Glutamatergic neuron (in vitro differentiated cells): ENCODE measurements around the gene WNT5A. TPM values are rescaled to one million over a fixed set of nuclear protein-coding genes. Genes with fewer than 3 reads are reported as not detected.

Experiments
- DNase-seq: peaks from one replicate; pipeline ENCODE4 v3.0.0; 2022
- H3K27ac Mint-ChIP-seq: one replicate; pipeline ENCODE4 v1.8.0; 2020; ENCODE audit warnings: mild to moderate bottlenecking, mixed read lengths, inconsistent platforms; ENCODE audit not compliant: unreplicated experiment
- H3K27me3 Mint-ChIP-seq: one replicate; pipeline ENCODE4 v1.8.0; 2020; ENCODE audit warnings: mild to moderate bottlenecking, moderate library complexity, mixed read lengths, inconsistent platforms; ENCODE audit not compliant: unreplicated experiment
- H3K36me3 Mint-ChIP-seq: one replicate; pipeline ENCODE4 v1.8.0; 2020; ENCODE audit warnings: mild to moderate bottlenecking, mixed read lengths, inconsistent platforms; ENCODE audit not compliant: unreplicated experiment
- H3K4me1 Mint-ChIP-seq: one replicate; pipeline ENCODE4 v1.8.0; 2020; ENCODE audit warnings: mild to moderate bottlenecking, low read depth, mixed read lengths, inconsistent platforms; ENCODE audit not compliant: unreplicated experiment
- H3K4me3 Mint-ChIP-seq: one replicate; pipeline ENCODE4 v1.8.0; 2020; ENCODE audit warnings: mild to moderate bottlenecking, mixed read lengths, inconsistent platforms; ENCODE audit not compliant: unreplicated experiment
- H3K9me3 Mint-ChIP-seq: one replicate; pipeline ENCODE4 v1.8.0; 2020; ENCODE audit warnings: mild to moderate bottlenecking, moderate library complexity, mixed read lengths, inconsistent platforms; ENCODE audit not compliant: unreplicated experiment
- total RNA-seq: library from RNA; stranded (reverse); fragmentation: NEBNext Ultra II Directional; extraction: Animal tissue kit (Norgen Biotek cat#: 25700); gene quantifications from one replicate; pipeline ENCODE4 v1.2.1, GENCODE V29; 2021; ENCODE audit not compliant: unreplicated experiment
- TF ChIP-seq, protein P1 (sequence below): fragments of 200-600 bp; sonication (generic); IDR thresholded peaks from one replicate; pipeline ENCODE4 v1.5.0; 2021; ENCODE audit not compliant: partially characterized antibody, unreplicated experiment

The WNT5A gene
- total RNA-seq, 1 donor from 2014 or later: 0.76 TPM

DNA sequence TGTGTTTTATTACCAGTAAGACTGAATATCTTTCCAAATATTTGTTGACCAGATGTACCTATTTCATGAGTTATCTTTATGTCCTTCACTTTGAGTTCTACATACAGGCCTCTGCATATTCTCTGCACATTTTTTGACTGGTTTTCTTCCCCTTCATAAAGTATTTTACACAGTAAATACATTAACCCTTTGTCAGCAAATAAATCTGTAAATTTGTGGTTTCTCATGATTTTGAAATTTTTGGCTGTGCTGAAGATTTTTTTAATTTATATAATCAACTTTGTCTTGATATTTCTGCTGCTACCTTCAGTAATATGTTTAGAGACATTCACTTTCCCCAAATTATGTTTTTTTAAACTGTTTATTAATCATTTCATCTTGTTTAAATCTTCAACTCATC lies 50.5 kb downstream of the WNT5A start:
- Mint-ChIP-seq H3K9me3 (no peaks in the 10 kb centered on the region), H3K27me3 (no peaks in the 10 kb centered on the region), H3K4me3 (no peak overlapping the region), H3K4me1 (no peaks in the 10 kb centered on the region), H3K36me3 (no peaks in the 10 kb centered on the region), H3K27ac (no peak overlapping the region)
- DNase-seq: no peak
- TF ChIP-seq, protein P1, sequence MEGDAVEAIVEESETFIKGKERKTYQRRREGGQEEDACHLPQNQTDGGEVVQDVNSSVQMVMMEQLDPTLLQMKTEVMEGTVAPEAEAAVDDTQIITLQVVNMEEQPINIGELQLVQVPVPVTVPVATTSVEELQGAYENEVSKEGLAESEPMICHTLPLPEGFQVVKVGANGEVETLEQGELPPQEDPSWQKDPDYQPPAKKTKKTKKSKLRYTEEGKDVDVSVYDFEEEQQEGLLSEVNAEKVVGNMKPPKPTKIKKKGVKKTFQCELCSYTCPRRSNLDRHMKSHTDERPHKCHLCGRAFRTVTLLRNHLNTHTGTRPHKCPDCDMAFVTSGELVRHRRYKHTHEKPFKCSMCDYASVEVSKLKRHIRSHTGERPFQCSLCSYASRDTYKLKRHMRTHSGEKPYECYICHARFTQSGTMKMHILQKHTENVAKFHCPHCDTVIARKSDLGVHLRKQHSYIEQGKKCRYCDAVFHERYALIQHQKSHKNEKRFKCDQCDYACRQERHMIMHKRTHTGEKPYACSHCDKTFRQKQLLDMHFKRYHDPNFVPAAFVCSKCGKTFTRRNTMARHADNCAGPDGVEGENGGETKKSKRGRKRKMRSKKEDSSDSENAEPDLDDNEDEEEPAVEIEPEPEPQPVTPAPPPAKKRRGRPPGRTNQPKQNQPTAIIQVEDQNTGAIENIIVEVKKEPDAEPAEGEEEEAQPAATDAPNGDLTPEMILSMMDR: no peak

DNA sequence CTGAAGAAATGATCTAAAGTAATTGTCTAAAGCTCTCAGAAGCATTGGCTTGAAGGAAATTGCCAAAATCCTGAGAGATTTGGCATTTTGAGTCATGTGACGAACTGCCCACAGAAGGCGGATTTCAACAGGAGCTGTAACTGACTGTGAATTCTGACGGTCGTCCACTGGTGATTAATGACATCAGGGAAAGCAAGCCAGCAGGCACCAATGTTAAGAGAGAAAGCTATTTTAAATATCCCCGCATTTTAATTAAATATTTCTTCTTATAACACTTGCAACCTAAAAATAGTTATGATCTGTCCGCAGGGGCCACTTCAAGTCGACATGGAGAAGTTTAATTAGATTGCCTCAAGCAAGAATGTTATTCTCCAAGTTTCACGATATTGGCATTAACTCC lies 51.6 kb downstream of the WNT5A start:
- TF ChIP-seq, protein P1: no peak
- no peak for DNase-seq
- Mint-ChIP-seq H3K9me3 (no peaks in the 10 kb centered on the region), H3K27me3 (no peaks in the 10 kb centered on the region), H3K27ac (no peak overlapping the region), H3K4me3 (no peak overlapping the region), H3K4me1 (no peaks in the 10 kb centered on the region), H3K36me3 (no peaks in the 10 kb centered on the region)

DNA sequence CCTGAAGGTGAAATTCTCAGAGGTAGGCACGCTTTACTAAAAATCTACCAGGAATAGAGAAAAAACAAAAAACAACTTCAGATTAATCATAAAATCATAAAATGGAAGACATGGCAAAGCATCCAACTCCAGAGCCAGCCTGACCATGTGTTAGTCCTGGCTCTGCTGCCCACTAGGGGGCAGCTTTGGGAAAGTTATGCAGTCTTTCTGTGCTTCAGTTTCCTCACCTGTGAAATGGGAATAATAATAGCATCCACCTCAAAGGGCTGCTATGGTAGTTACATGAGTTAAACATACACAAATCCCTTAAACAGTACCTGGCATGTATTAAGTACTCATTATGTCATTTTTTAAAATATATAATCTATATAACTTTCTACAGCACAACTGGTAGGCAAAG lies 52.3 kb downstream of the WNT5A start:
- Mint-ChIP-seq H3K36me3 (no peaks in the 10 kb centered on the region), H3K27me3 (no peaks in the 10 kb centered on the region), H3K4me1 (no peaks in the 10 kb centered on the region), H3K4me3 (no peak overlapping the region), H3K9me3 (no peaks in the 10 kb centered on the region), H3K27ac (no peak overlapping the region)
- TF ChIP-seq, protein P1: peak; percentile 64
- no peak for DNase-seq

DNA sequence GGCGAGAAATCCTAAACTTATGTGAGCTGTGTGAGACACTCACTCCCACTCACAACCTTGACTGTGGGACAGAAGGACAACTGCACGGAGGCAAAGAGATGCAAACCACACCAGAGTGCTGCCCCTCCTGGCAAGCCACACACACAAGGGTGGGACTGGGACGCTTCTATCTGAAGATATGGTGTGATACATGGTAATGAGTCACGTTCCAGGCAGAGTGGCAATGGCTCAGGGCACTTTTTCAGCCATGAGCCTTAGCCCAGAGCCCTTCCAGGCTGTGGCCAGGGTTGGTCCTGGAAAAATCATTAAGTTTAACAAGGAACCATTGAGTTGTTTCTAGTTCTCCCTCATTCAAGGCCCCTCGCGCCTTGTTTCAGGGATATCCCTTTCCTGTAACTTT lies 56.1 kb downstream of the WNT5A start:
- Mint-ChIP-seq H3K9me3 (no peaks in the 10 kb centered on the region), H3K36me3 (no peaks in the 10 kb centered on the region), H3K27ac (no peak overlapping the region), H3K4me1 (no peaks in the 10 kb centered on the region), H3K27me3 (no peaks in the 10 kb centered on the region), H3K4me3 (no peak overlapping the region)
- DNase-seq: no peak
- TF ChIP-seq, protein P1: no peak

DNA sequence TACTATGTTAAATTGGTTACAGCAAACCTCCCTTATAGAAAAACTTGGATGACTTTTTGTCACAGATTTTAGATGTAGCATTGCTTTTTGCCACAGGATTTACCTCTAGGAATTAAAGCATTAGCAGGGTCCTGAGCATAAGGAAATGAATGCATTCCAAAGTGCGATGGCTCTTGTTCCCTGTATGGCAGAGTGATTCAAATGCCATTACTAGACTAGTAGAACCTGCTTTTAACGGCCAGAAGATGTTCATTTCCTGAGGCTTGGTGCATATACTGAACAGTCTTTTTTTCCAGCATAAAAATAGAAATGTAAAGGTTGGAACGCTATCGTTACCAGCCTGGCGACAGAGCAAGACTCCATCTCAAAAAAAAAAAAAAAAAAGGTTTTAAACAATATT lies 59.4 kb downstream of the WNT5A start:
- Mint-ChIP-seq H3K27ac (no peak overlapping the region), H3K4me1 (no peaks in the 10 kb centered on the region), H3K9me3 (no peaks in the 10 kb centered on the region), H3K27me3 (no peaks in the 10 kb centered on the region), H3K4me3 (no peak overlapping the region), H3K36me3 (no peaks in the 10 kb centered on the region)
- no peak for DNase-seq
- TF ChIP-seq, protein P1: no peak
